Measurements from ENCODE around the gene TIMM44.

TIMM44 gene

GRCh38 chr19:7912144-7912696 is 31.2 kb downstream of the TIMM44 start:
- ATAC-seq, result no peak

DNA sequence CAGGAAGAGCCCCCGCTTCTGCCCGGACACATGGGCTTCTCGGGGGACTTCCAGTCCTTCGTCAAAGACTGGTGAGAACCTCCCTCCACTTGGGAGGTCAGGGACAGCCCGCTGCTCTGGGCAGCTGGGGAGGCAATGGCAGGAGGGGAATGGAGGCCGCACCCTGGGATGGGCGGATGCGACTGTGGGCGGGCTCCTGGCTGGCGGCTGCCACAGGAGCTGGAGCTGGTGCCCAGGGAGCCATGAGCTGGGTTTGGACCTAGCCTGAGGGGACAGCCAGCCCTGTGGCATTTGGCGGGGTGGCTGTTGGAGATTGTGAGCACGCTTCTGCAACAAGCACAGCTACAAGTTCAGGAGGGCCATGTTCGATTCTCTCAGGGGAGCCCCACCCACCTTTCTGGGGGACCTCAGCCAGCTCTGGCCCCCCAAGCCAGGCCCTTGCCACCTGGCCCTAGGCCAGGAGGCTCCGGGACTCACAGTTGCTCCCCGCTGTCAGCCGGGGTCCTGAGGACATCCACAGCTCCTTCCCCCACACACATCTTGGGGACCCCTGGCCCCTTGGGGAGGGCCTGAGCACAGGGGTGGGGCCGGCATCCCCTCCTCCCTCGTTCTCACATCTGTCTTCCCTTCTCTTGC is 31.8 kb downstream of the TIMM44 start:
- ATAC-seq, result no peak

DNA sequence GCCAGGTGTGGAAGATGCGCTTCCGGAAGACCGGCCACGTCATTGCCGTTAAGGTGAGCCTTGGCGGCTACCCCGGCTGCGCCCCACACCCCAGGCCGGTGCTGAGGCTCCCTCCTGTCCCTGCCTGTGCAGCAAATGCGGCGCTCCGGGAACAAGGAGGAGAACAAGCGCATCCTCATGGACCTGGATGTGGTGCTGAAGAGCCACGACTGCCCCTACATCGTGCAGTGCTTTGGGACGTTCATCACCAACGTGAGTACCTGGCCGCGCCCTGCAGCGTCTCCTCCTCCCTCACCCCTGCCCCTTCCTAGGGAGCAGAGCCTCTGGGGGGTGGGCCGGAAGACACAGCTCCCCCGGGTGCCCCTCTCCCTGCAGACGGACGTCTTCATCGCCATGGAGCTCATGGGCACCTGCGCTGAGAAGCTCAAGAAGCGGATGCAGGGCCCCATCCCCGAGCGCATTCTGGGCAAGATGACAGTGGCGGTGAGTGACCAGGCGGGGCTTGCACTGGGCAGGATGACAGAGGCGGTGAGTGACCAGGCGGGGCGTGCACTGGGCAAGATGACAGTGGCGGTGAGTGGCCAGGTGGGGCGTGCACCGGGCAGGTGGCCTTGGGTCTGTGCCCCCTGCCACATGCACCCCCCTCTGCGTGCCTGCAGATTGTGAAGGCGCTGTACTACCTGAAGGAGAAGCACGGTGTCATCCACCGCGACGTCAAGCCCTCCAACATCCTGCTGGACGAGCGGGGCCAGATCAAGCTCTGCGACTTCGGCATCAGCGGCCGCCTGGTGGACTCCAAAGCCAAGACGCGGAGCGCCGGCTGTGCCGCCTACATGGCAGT is 32.9 kb downstream of the TIMM44 start:
- ATAC-seq, result no peak

DNA sequence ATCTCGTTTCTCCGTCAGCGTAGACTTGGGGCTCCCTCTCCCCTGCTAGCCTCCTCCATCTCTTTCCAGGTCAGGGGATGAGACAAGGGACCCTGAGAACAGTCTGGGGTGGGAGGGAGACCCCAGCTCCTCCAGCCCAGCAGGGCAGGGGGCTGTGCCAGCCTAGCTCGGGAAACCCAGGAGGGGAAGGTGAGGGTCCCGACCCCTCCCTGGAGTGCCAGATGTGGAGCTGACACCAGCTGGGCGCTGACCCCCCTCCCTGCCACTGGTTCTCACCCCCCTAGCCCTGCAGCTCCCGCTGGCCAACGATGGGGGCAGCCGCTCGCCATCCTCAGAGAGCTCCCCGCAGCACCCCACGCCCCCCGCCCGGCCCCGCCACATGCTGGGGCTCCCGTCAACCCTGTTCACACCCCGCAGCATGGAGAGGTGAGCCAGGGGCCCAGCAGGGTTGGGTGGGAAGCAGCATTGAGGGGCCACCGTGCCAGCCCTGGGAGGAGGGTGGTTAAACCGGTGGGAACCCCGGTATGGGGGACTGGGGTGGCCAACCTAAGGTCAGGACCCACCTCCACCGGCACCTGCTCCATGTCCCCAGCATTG is 33.9 kb downstream of the TIMM44 start:
- no peak for ATAC-seq

- ATAC-seq, result no peak
Measured at GRCh38 chr19:7908742-7909461, 34.6 kb downstream of the TIMM44 start.

DNA sequence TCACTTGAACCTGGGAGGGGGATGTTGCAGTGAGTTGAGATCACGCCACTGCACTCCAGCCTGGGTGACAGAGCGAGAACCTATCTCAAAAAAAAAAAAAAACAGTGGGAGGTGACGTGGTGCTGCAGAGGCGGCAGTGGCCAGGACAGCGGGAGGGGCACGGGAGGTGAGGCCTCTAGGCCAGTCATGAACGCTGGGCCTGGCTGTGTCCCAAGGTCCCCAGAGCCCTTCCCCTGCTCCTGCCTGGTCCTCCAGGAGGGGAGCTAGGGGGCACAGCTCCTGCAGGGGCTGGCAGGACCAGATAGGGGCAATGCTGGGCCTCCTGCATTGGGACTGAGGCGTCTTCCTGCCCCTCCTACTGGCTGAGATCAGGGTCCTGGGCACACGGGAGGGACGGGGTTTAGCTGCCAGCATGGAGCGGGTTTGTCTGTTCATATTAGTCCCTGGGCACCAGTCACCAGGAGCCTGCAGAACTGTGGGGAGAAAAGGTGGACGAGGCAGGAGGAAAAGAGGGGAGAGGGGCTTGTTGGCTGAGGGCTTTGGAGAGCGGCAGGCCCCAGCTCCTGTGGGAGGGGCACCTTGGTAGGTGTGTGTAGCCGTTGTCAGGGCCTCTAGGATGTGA is 35.3 kb downstream of the TIMM44 start:
- no peak for ATAC-seq

GRCh38 chr19:7907544-7907943 is 35.9 kb downstream of the TIMM44 start:
- ATAC-seq, result no peak

DNA sequence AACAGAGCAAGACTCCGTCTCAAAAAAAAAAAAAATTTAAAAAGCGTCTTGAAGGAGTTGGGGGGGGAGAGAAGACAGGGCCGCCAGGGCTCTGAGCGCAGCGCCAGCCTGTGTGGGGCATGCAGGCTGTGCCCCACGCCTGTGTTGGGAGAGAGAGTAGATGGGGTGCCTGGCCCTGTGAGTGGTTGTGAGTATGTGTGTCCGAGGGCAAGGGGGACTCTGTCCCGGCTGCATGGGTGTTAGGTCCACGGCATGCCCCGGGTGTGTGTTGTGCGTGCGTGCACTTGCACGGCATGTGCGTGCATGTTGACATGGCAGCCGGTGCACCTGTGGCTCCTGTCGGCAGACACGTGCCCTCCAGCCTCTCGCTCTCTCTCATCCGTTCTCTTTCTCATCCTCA is 36.3 kb downstream of the TIMM44 start:
- no peak for ATAC-seq

DNA sequence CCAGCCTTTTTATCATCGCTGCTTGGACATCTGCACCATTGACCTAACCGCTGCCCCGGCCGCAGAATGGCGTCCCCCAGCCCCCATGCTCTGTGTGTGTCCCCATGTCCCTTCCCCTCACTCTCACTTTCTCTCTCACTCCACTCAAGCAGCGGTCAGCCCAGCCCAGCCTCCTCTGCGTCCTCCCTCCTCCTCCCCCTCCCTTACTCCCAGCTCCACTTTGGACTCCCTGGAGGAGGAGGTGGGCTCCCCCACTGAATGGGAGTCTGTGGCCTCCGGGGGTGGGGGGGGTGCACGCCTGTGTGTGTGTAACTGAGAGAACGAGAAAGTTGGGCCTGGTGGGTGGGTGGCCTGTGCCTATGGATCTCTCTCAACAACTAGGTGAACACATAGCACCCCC is 37.6 kb downstream of the TIMM44 start:
- no peak for ATAC-seq

DNA sequence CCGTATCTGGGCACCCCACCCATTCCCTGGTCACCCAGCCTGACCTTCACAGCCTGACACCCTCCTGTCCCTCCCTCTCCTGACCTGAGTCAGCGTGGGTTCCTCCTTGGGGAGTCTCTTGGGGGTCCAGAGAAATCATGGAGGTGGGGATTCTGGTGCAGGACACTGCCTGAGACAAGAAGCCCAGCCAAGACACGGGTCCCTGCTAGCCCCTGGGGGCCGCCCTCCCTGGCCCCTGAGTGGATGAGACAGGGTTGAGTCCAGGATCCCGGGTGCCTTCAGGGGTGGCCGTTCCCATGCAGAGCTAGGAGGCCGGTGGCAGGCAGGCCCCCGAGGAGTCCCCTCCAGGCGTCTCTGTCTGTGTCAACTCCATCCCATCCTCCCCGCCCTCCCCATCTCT is 38.2 kb downstream of the TIMM44 start:
- ATAC-seq, result no peak

DNA sequence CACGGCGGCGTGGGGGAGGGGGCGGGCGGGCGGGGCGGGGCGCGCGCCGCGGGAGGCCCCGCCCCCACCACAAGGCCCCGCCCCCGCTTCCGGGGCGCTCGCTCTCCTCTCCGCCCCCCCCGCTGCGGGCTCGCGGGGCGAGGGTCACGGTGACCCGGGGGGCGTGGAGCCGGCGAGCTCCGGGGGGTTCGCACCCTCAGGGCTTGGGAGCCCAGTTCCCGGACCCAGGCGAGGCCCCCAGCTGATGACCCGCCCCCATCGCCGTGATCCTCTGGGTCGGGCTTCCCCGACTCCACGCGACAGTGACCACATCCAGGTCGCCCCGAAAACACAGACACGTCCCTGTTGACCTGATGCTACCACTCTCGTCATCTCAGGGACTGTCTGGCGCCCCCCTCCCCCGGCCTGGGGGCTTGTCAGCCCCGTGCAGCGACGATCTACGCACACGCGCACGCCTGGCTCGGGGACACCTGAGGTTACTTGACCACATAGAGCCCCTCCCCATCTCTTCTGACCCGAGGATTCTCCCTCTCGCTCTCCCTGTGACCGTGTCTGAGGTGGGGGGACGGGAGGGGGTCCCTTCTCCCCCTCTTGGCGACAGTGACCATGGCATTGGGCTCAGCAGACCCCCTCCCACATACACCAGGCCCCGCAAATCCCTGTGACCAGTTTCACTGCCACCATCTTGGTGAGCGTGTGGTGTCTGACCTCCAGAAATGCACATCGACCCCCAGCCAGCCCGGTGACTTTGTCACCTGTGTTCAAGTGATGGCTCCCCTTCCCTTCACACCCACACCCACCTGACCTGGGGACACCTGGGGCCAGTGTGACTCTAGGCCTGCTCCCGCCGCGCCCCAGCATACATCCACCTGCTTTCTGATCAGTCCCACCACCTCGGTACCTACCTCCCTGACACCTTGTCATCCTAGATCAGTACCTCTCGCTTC is 39.1 kb downstream of the TIMM44 start:
- ATAC-seq, result peak; percentile 45 to 47

DNA sequence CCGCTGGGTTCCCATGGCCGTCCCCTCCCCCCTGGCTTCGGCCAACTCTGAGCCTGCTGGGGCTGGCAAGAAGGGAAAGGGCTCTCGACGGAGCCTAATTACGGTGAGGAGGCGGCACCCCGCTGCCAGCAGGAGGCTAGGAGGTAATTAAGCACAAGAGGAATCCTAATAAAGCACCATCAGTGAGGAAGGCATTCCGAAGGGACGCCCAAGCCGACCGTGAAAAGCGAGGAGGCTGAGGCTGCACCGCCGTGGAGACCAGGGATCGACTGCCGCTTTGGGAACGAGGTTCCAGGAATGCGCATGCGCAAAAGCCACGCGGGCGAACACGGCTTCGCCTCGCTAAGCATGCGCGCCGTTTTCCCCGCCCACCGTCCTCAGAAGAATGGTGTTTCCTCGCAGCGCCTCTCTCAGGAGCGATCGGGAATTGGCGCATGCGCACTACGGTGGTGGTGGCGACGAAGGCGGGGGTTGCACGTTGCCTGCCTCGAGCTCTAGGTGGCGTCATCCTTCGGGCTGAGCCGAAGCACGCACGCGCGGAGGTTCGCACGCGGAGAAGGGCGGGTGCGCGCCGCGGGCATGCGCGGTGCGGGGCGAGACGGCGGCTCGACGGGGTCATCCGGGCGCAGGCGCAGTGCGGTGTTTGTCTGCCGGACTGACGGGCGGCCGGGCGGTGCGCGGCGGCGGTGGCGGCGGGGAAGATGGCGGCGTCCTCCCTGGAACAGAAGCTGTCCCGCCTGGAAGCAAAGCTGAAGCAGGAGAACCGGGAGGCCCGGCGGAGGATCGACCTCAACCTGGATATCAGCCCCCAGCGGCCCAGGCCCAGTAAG is 40.0 kb downstream of the TIMM44 start, which contains the start of gene MAP2K7:
Gene MAP2K7, plus strand, starts transcription at position 634 of the 830 bp plus-strand sequence. Its CDS starts 68 bp downstream, at position 702.
- ATAC-seq, result peak; percentile 81 to 82

DNA sequence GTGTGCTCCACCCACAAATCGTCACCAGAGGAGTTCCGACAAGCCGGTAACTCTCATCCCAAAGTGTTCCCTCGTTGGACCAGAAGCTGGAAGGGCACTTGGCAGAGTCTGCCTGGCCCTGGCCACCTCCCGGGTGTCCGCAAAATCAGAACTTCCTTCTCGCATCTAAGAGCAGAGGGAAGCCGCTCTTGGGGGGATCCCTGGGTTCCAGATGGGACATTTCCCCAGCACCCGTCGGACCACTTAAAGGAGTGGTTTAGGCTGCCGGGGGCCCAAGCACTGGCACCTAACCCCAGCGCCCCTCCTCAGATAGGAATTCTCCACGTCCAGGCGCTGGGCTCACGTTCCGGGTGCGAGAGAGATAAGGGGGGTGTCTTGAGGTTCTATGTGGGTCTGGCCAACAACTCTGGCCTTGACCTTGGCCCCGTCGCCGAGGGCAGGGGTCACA is 40.6 kb downstream of the TIMM44 start:
- no peak for ATAC-seq

- ATAC-seq, result no peak
Measured at GRCh38 chr19:7901337-7901736, 42.1 kb downstream of the TIMM44 start.

DNA sequence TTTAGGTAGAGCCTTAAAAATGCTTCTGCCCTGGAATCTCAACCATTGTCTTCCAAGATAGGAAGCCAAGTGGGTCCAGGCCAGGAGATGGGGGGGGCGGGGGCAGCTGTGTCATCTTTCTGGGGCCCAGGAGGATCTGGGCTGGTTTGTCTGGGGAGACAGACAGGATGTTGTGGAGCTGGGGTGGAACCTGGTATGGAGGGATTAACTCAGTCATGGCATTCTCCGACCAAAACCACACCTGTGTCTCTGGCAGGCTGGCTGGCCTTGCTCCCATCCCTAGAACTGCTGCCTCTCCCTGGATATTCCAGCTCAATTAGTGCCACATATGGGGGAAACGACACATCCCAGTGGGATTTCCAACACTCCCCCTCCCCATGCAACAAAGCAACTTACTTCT is 42.5 kb downstream of the TIMM44 start:
- ATAC-seq, result no peak

- no peak for ATAC-seq
Measured at GRCh38 chr19:7900401-7900870, 43.0 kb downstream of the TIMM44 start.

- no peak for ATAC-seq
Measured at GRCh38 chr19:7899751-7900378, 43.6 kb downstream of the TIMM44 start.

- ATAC-seq, result no peak
Measured at GRCh38 chr19:7898967-7899366, 44.5 kb downstream of the TIMM44 start.

GRCh38 chr19:7897292-7897691 is 46.2 kb downstream of the TIMM44 start:
- no peak for ATAC-seq
